Right lobe of liver (tissue), 4 donors: ENCODE data around the gene SYT1.

Source experiments
- CTCF ChIP-seq, 4 donors: fragments of 200-600 bp in 3 of 4; fragments of 450-650 bp in 1 of 4; IDR thresholded peaks; one replicate each; pipeline versions ENCODE4 v1.5.1 to v1.8.0; 2016 to 2022; ENCODE audit warnings: antibody characterized with exemption in 4 of 4, mild to moderate bottlenecking in 2 of 4
- POLR2A ChIP-seq: fragments of 450-650 bp; IDR thresholded peaks from one replicate; pipeline ENCODE4 v1.6.1; 2017; ENCODE audit warnings: antibody characterized with exemption, mild to moderate bottlenecking
- donor health status: DM: no; HTN: no; CAD: no.
- donor health status: DM: no; HTN: no; CAD: no.
- donor health status: DM: no; HTN: yes; CAD: no.

DNA sequence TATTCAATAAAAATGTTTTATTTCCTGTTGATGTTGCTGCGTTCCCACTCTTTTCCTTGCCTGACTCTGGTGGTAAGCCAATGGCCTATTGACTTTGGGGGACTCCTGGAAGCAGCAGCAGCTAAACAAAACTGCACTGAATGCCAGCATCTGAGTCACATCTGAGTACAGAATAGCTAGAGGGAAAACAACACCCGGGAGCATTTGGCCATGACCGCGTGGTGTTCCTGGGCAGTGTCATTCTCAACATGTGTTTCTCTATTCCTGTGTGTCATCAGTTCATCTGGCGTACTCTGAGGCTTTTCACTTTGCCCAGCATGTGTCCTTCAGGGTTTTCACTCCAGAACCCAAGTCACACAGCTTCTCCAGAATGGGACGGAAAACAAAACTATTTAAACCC lies 587.4 kb downstream of the SYT1 start:
- TF ChIP-seq CTCF (IDR thresholded peaks at IDR 0.05) = no peak
- no peak for TF ChIP-seq POLR2A
